Stimulated activated CD4-positive, alpha-beta T cell treated with anti-CD3 and anti-CD28 coated beads, Interleukin-2, amount 100 ng/mL, for 24 hours (primary cell): ENCODE results near the gene RCAN2.

ENCODE experiments used
- DNase-seq, 2 donors: peaks; one replicate each; pipeline ENCODE4 v3.0.0-alpha.2; 2020

RCAN2 gene

GRCh38 chr6:46331461-46331860 lies 159.8 kb downstream of the RCAN2 start:
- DNase-seq, result no peak

- DNase-seq, result no peak
Measured at GRCh38 chr6:46329568-46329967, 161.7 kb downstream of the RCAN2 start.

GRCh38 chr6:46327779-46328178 lies 163.5 kb downstream of the RCAN2 start:
- DNase-seq, result no peak

- DNase-seq, result no peak
Measured at GRCh38 chr6:46325561-46326530, 165.4 kb downstream of the RCAN2 start.

GRCh38 chr6:46324706-46325105 lies 166.5 kb downstream of the RCAN2 start:
- no peak for DNase-seq

GRCh38 chr6:46323966-46324622 lies 167.2 kb downstream of the RCAN2 start:
- DNase-seq, result no peak

- no peak for DNase-seq
Measured at GRCh38 chr6:46323312-46323965, 167.8 kb downstream of the RCAN2 start.

GRCh38 chr6:46320505-46320904 lies 170.7 kb downstream of the RCAN2 start:
- DNase-seq, result no peak

- DNase-seq, result no peak
Measured at GRCh38 chr6:46315589-46315988, 175.7 kb downstream of the RCAN2 start.

GRCh38 chr6:46312654-46313053 lies 178.6 kb downstream of the RCAN2 start:
- no peak for DNase-seq

- no peak for DNase-seq
Measured at GRCh38 chr6:46310196-46310595, 181.1 kb downstream of the RCAN2 start.

- no peak for DNase-seq
Measured at GRCh38 chr6:46306431-46306830, 184.8 kb downstream of the RCAN2 start.

GRCh38 chr6:46305833-46306232 lies 185.4 kb downstream of the RCAN2 start:
- DNase-seq, result no peak

- DNase-seq, result no peak
Measured at GRCh38 chr6:46305236-46305635, 186.0 kb downstream of the RCAN2 start.

GRCh38 chr6:46302816-46303215 lies 188.4 kb downstream of the RCAN2 start:
- DNase-seq, result no peak

- no peak for DNase-seq
Measured at GRCh38 chr6:46302176-46302575, 189.1 kb downstream of the RCAN2 start.

- no peak for DNase-seq
Measured at GRCh38 chr6:46299253-46299652, 192.0 kb downstream of the RCAN2 start.

GRCh38 chr6:46296586-46296985 lies 194.7 kb downstream of the RCAN2 start:
- DNase-seq, result no peak

- DNase-seq, result no peak
Measured at GRCh38 chr6:46293641-46294316, 197.5 kb downstream of the RCAN2 start.

GRCh38 chr6:46291880-46292279 lies 199.4 kb downstream of the RCAN2 start:
- no peak for DNase-seq

GRCh38 chr6:46291275-46291633 lies 200.0 kb downstream of the RCAN2 start:
- DNase-seq, result no peak

GRCh38 chr6:46290421-46291274 lies 200.6 kb downstream of the RCAN2 start:
- no peak for DNase-seq
